Breast epithelium (tissue), 4 donors: ENCODE measurements around the gene FYCO1. TPM values are rescaled to one million over a fixed set of nuclear protein-coding genes. Genes with fewer than 3 reads are reported as not detected.

Experiments
- DNase-seq, 2 donors: peaks; one replicate each; pipeline ENCODE4 v3.0.0-alpha.2; 2019; ENCODE audit warnings: low spot score in 2 of 2
- H3K27ac ChIP-seq, 2 donors: fragments of 200-600 bp; sonication (generic) in 1 of 2; one replicate each; pipeline ENCODE4 v1.5.1; 2016 to 2019; ENCODE audit warnings: mild to moderate bottlenecking in 1 of 2
- H3K27me3 ChIP-seq, 2 donors: fragments of 200-600 bp; sonication (generic) in 1 of 2; one replicate each; pipeline versions ENCODE4 v1.5.1 to v1.6.0; 2017 to 2019; ENCODE audit warnings: control low read depth in 1 of 2, mild to moderate bottlenecking in 1 of 2
- H3K36me3 ChIP-seq: fragments of 200-600 bp; one replicate; pipeline ENCODE4 v1.5.1; 2019
- H3K4me1 ChIP-seq, 2 donors: fragments of 200-600 bp; sonication (generic); one replicate each; pipeline ENCODE4 v1.5.1; 2016 to 2019; ENCODE audit warnings: control low read depth in 1 of 2
- H3K4me3 ChIP-seq, 3 donors: fragments of 200-600 bp; sonication (generic); 1 replicate in 2 of 3; 2 replicates in 1 of 3; pipeline ENCODE4 v1.5.1; 2016 to 2019; ENCODE audit warnings: mild to moderate bottlenecking in 3 of 3, moderate library complexity in 2 of 3
- H3K9me3 ChIP-seq, 2 donors: fragments of 200-600 bp; sonication (generic) in 1 of 2; one replicate each; pipeline ENCODE4 v1.5.1; 2016 to 2019; ENCODE audit warnings: control low read depth in 1 of 2
- POLR2A ChIP-seq: fragments of 450-650 bp; IDR thresholded peaks from one replicate; pipeline ENCODE4 v1.6.1; 2016; ENCODE audit warnings: antibody characterized with exemption, mild to moderate bottlenecking, moderate library complexity
- POLR2AphosphoS5 ChIP-seq, 3 donors: sonication (generic); formaldehyde crosslinking; IDR thresholded peaks; one replicate each; pipeline ENCODE4 v1.6.1; 2017; ENCODE audit warnings: antibody characterized with exemption in 3 of 3
- intact Hi-C: fragments of 100-400 bp; cut with DNase I; formaldehyde crosslinking; loops from one replicate; pipeline ENCODE4 v1.15.1; 2023; ENCODE audit warnings: low total_unique reads
- total RNA-seq, 3 donors: library from RNA; depleted of rRNA; stranded (reverse); fragments of >200 nt; gene quantifications; one replicate each; pipeline ENCODE4 v1.1.0, GENCODE V29; 2016
- TF ChIP-seq, protein P1 (sequence below), 3 donors: fragments of 450-650 bp; IDR thresholded peaks; one replicate each; pipeline ENCODE4 v1.5.1; 2016 to 2017; ENCODE audit warnings: antibody characterized with exemption in 3 of 3, mild to moderate bottlenecking in 3 of 3, moderate library complexity in 3 of 3

FYCO1 gene
- total RNA-seq, 3 donors from 2014 or later: 40.7 to 48.2 (median 44.6) TPM

DNA sequence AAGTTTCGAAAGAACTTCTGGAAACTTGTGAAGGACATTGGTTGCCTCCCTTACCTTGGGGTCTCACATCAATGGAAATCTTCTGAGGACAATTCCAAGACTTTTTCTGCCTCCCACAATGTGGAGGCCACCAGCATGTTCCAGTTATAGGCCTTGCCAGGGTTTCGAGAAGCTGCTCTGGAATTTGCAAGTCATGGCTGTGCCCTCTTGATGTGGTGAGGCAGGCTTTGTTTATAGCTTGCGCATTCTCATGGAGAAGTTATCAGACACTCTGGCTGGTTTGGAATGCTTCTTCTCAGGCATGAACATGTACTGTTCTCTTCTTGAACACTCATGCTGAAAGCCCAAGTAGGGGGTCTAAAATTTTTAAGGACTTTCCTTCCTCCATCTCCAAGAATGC is 48.3 kb downstream of the FYCO1 start:
- no peaks in the 10 kb centered on the region for H3K9me3 ChIP-seq
- H3K4me3 ChIP-seq: no peak overlapping the region
- peaks cover 13% of the 10 kb centered on the region for H3K36me3 ChIP-seq
- intact Hi-C loops: no loop called here
- H3K27ac ChIP-seq: no peak overlapping the region
- TF ChIP-seq, protein P1, sequence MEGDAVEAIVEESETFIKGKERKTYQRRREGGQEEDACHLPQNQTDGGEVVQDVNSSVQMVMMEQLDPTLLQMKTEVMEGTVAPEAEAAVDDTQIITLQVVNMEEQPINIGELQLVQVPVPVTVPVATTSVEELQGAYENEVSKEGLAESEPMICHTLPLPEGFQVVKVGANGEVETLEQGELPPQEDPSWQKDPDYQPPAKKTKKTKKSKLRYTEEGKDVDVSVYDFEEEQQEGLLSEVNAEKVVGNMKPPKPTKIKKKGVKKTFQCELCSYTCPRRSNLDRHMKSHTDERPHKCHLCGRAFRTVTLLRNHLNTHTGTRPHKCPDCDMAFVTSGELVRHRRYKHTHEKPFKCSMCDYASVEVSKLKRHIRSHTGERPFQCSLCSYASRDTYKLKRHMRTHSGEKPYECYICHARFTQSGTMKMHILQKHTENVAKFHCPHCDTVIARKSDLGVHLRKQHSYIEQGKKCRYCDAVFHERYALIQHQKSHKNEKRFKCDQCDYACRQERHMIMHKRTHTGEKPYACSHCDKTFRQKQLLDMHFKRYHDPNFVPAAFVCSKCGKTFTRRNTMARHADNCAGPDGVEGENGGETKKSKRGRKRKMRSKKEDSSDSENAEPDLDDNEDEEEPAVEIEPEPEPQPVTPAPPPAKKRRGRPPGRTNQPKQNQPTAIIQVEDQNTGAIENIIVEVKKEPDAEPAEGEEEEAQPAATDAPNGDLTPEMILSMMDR (IDR thresholded peaks at IDR 0.05): no peak
- TF ChIP-seq POLR2AphosphoS5 (IDR thresholded peaks at IDR 0.05): no peak
- TF ChIP-seq POLR2A: no peak
- DNase-seq: no peak
- no peaks in the 10 kb centered on the region for H3K4me1 ChIP-seq
- H3K27me3 ChIP-seq: no peaks in the 10 kb centered on the region

DNA sequence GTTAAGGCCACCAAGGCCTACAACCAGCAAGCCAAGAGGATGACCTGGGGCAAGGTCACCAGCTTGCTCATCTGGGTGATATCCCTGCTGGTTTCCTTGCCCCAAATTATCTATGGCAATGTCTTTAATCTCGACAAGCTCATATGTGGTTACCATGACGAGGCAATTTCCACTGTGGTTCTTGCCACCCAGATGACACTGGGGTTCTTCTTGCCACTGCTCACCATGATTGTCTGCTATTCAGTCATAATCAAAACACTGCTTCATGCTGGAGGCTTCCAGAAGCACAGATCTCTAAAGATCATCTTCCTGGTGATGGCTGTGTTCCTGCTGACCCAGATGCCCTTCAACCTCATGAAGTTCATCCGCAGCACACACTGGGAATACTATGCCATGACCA is 48.7 kb downstream of the FYCO1 start:
- Histone ChIP-seq H3K36me3 (peaks cover 13% of the 10 kb centered on the region), H3K27ac (no peak overlapping the region), H3K4me3 (no peak overlapping the region), H3K9me3 (no peaks in the 10 kb centered on the region), H3K4me1 (no peaks in the 10 kb centered on the region), H3K27me3 (no peaks in the 10 kb centered on the region)
- DNase-seq: no peak
- TF ChIP-seq, protein P1 (IDR thresholded peaks at IDR 0.05): no peak
- no peak for TF ChIP-seq POLR2A
- no peak for TF ChIP-seq POLR2AphosphoS5 (IDR thresholded peaks at IDR 0.05)
- intact Hi-C loops: no loop called here

DNA sequence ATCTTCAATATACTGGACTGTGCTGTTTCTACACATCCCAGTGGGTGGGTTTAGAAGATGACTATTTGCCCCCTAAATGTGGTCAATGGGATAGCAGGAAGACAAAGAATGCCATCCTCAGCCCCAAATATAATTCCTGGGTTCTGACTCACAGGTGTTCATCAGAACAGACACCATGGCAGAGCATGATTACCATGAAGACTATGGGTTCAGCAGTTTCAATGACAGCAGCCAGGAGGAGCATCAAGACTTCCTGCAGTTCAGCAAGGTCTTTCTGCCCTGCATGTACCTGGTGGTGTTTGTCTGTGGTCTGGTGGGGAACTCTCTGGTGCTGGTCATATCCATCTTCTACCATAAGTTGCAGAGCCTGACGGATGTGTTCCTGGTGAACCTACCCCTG is 49.3 kb downstream of the FYCO1 start:
- TF ChIP-seq, protein P1 (IDR thresholded peaks at IDR 0.05): no peak
- TF ChIP-seq POLR2AphosphoS5 (IDR thresholded peaks at IDR 0.05) (no peak), POLR2A (no peak)
- peaks cover 13% of the 10 kb centered on the region for H3K36me3 ChIP-seq
- no peak for DNase-seq
- H3K27me3 ChIP-seq: no peaks in the 10 kb centered on the region
- no peaks in the 10 kb centered on the region for H3K4me1 ChIP-seq
- no peak overlapping the region for H3K4me3 ChIP-seq
- H3K27ac ChIP-seq: no peak overlapping the region
- intact Hi-C loops: no loop called here
- no peaks in the 10 kb centered on the region for H3K9me3 ChIP-seq

DNA sequence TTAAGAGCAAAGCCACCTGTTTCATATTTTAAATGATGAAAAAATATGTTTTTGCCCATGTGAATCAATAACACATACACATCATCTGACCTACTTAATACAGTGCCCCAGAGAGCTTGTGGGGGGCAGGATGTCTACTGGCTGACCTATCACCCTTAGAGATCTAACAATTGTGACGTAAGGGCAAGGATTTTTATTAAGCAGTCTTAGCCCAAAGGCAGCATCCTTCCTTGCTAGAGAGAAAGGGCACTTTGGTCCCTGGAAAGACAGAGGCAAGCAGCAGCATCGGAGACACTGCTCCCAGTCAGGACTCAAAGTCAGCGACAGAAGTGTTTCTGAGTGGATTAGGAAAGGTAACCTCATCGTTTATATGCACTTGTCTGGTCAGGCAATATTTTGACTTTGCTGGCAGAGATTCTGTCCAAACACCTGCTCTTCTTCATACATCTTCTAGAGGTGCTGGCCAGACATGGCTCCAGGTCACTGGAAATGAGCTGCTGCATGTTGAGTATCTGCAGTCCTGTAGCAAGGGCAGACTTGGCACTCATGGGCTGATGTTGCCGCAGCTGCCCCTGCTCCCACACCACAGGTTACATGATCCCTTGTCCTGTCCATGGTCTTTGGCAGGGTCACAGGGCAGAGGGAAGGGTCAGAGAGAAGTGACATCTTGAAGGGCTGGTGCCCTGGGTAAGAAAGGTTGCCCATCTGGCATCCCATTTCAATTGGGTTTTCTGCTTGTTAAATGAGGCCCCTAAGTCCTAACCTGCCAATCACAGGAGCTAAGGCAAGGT is 50.6 kb downstream of the FYCO1 start:
- TF ChIP-seq, protein P1 (IDR thresholded peaks at IDR 0.05): no peak
- TF ChIP-seq POLR2A (no peak), POLR2AphosphoS5 (IDR thresholded peaks at IDR 0.05) (no peak)
- Histone ChIP-seq H3K9me3 (peaks cover 0 to 7% of the 10 kb centered on the region in 2 donors), H3K36me3 (peaks cover 13% of the 10 kb centered on the region), H3K27ac (no peak overlapping the region), H3K4me1 (no peaks in the 10 kb centered on the region), H3K4me3 (no peak overlapping the region), H3K27me3 (no peaks in the 10 kb centered on the region)
- DNase-seq: no peak
- intact Hi-C loops: no loop called here

DNA sequence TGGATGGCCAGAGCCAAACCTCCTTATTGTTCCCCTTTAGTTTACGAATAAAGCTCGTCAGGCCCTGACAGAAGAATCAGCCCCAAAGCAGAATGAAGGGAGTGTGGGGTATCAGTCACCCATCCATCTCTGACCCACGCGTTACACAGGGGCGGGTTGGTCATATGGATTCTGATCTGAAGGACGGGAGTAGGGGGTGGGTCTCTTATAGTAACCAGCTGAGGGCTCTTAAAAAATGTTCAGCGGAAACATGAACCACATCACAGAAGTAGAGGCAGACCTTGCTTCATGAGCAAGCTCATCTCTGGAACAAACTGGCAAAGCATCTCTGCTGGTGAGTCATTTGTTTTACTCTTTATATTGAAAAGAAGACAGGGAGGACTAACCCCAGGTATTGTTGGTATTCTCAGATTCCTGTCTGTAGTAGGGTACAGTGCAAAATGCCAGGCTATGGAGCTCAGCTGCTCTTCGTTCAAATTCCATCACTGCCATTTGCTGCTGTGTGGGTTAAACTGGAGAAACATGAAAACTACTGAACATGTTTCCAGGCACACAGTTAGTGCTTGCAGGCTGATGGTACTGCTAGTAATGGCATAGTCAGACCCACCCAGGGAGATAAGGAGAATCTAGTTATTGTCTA is 52.3 kb downstream of the FYCO1 start, which contains the start of gene CXCR6:
TSS of gene CXCR6 (plus strand) at position 258 of the 640 bp plus-strand sequence. CDS start 3,018 bp downstream, outside the sequence.
- intact Hi-C loops: no loop called here
- no peak within 1 kb of the TSS for H3K27ac ChIP-seq
- no peaks in the 10 kb centered on the region for H3K4me1 ChIP-seq
- H3K27me3 ChIP-seq: no peaks in the 10 kb centered on the region
- no peak for DNase-seq
- no peak within 1 kb of the TSS for H3K4me3 ChIP-seq
- peaks cover 4% of the 10 kb centered on the region for H3K36me3 ChIP-seq
- TF ChIP-seq, protein P1 (IDR thresholded peaks at IDR 0.05): no peak
- no peak for TF ChIP-seq POLR2A
- peaks cover 0 to 7% of the 10 kb centered on the region in 2 donors for H3K9me3 ChIP-seq
